T-helper 1 cell treated with Interleukin-12 subunit alpha and Interleukin-12 subunit beta and Interleukin-4 antibody, amounts not matched to agents 30 ng/mL and 1 ng/mL, for 36 hours (primary cell): ENCODE data around the gene RNF14. TPM values are rescaled to one million over a fixed set of nuclear protein-coding genes. Genes with fewer than 3 reads are reported as not detected.

Source experiments
- intact Hi-C: fragments of 100-400 bp; cut with micrococcal nuclease; formaldehyde crosslinking; loops from one replicate; pipeline ENCODE4 v1.15.1; 2024
- total RNA-seq: library from RNA; stranded (reverse); gene quantifications from 2 replicates; pipeline ENCODE4 v1.2.3, GENCODE V29; 2022

RNF14 gene
- total RNA-seq, 1 donor from 2014 or later: 26.5 TPM

DNA sequence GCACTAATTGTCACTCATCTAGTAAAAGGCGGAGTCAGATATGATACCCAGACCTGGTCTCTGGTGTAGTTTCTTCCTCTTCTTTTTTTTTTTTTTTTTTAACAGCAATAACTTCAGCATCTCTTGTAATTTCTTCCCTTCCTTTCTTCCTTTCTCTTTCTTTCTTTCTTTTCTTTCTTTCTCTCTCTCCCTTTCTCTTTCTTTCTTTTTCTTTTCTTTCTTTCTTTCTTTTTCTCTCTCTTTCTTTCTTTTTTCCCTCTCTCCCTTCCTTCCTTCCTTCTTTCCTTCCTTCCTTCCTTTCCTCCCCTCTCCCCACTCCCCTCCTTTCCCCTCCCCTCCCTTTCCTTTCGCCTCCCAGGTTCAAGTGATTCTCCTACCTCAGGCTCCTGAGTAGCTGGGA is 69.8 kb downstream of the RNF14 start:
- intact Hi-C loops: no loop called here

Other genes starting within 250 kb of the RNF14 start
- not detected in 2 replicates for gene PCDH1, start 90.7 kb upstream of the RNF14 start, total RNA-seq
- 78.6 and 81.6 TPM in 2 replicates for gene DELE1, start 45.2 kb upstream of the RNF14 start, total RNA-seq
- gene PCDH12, start 10.9 kb upstream of the RNF14 start, total RNA-seq: 0.81 and 0.98 TPM in 2 replicates
- gene GNPDA1, start 43.9 kb downstream of the RNF14 start, total RNA-seq: 54.4 and 57.7 TPM in 2 replicates
- gene NDFIP1, start 139.7 kb downstream of the RNF14 start, total RNA-seq: 54.9 and 57.3 TPM in 2 replicates